ENCODE results near the gene NRG2. TPM values are rescaled to one million over a fixed set of nuclear protein-coding genes. Genes with fewer than 3 reads are reported as not detected.

The NRG2 gene
- total RNA-seq, 4 donors from 2014 or later, result 4.1 to 13.2 (median 7.0) TPM

DNA sequence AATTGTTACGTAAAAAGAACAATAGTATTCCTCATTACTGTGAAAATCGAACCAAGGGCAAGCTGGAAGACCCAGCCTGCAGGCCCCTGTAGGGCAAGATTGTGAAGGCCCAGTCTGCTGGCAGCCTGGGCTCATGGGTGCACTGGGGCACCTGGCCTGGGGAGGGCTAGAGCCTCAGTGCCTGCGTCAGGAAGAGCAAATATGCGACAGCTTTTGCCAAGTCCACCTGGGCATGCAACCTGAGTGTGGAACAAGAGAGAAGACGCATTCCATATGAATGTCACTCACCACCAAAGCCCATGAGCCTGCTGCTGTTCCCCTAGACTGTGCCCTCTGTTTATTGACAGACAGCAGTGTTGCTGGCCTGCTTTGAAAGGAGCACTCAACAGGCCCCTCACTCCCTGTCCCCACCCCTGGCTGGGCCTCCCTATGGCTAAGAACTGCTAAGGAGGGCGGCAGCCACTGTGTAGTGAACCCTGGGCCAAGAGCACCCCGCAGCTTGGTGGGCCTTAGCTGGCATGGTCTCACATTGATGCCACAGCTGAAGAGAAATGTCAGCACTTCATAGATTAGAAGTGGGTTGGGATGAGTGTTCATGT, 219.2 kb downstream of the NRG2 start:
- TF ChIP-seq, protein P1, sequence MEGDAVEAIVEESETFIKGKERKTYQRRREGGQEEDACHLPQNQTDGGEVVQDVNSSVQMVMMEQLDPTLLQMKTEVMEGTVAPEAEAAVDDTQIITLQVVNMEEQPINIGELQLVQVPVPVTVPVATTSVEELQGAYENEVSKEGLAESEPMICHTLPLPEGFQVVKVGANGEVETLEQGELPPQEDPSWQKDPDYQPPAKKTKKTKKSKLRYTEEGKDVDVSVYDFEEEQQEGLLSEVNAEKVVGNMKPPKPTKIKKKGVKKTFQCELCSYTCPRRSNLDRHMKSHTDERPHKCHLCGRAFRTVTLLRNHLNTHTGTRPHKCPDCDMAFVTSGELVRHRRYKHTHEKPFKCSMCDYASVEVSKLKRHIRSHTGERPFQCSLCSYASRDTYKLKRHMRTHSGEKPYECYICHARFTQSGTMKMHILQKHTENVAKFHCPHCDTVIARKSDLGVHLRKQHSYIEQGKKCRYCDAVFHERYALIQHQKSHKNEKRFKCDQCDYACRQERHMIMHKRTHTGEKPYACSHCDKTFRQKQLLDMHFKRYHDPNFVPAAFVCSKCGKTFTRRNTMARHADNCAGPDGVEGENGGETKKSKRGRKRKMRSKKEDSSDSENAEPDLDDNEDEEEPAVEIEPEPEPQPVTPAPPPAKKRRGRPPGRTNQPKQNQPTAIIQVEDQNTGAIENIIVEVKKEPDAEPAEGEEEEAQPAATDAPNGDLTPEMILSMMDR (IDR thresholded peaks at IDR 0.05; ENCODE audit: low read depth), result no peak

DNA sequence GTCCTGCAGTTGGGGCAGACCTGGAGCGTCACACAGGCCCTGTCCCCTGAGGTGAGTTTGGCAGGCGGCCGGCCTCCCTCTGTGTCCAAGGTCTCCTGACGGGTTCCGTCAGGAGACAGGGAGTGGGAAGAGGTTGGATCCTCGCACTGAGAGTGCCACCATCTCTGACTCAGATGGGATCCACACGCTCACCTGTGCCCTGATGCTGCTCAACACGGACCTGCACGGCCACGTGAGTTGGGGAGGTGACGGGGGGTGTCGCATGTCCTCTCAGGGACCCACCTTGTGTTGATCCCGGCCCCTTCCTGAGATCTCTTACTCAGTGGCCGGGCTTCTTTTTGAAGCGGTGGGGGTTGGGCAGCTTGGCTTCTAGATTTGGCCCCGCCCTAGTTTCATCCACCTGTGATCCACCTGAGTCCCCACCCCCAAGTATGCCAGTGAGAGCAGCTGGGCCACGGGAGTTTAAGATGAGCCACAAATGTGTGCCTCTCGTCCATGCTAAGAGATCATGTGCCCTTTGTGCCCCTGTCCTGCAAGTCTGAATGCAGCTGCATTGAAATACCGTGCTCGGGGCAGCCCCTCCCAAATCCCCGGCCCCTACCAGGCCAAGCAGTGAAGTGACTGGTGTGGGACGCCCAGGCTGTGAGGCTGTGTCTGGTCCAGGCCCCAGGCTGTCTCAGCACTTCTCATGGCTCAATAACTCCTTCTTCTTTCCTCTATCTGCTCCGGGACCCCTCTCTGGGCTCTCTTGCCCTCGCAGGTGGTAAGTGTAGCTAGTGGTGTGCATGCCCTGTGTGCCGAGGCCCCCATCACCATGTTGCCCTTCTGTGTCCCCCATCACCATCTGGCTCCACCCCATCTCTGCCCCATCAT, 220.3 kb downstream of the NRG2 start:
- TF ChIP-seq, protein P1 (IDR thresholded peaks at IDR 0.05; ENCODE audit: low read depth), result no peak

DNA sequence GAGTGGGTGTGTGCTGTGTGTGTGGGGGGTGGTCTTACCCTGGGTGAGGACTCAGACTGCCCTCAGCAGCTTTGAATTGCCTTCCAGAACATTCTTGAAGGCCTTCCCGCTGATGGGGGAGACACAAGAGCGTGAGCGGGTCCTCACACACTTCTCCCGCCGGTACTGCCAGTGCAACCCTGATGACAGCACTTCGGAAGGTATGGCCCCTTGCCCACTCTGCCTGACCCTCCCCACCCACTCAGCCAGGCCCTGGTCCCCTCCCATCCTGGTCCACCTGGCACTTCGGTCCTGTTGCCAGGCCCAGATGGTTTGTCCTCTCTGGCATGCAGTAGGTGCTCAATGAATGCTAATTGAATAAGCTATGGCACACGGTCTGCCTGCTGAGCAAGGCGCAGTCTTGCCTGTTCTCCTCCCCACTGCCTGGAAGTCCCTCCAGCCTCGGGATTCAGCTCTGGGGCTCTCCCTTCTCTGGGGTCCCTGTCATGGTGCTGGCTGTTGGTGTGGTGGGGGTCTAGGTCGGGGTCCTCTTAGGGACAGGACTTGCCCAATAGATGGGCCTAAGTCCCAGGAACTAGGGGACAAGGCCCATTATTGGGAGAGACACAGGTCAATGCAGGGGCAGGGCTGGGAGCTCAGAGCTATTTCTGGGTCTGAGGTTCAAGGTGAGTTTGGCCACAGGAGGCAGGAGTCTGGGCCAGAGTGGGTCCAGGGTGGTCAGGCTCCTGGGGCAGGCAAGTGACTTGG, 221.1 kb downstream of the NRG2 start:
- TF ChIP-seq, protein P1 (IDR thresholded peaks at IDR 0.05; ENCODE audit: low read depth), result no peak

DNA sequence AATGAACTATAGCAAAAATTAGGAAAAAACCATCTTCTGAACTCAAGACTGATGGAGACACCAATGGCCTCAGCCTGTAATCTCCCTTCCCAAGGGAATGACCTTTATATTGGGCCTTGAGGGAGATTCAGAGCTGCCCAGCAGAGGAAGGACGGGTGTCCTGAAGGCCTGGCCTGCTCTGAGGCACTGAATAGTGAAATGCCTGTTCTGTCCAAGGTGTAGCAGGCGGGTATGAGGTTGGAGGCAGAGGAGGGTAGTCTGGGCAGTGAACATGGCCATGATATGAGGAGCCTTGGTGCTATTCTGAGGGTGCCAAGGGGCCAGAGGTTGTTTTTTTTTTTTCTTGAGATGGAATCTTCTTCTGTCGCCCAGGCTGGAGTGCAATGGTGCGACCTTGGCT, 222.5 kb downstream of the NRG2 start:
- TF ChIP-seq, protein P1 (IDR thresholded peaks at IDR 0.05; ENCODE audit: low read depth), result no peak

DNA sequence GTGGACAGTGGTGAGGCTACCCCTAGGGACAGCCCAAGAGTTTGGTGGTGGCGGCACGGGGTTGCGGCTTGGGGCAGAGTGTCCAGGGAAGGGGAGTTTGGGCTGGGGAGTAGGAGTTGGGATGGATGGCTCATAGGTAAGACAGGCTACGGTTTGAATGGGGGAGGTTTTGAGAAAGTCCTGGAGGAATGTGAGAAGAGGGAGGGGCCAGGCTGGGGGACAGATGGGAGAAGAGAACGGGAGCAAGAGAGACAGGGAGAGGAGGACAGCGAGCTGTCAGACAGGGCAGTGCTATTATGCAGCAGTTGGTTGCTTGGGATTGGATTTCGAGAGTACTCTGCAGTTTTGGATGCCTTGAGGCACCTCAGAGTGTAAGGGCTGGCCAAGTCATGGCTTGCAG, 223.0 kb downstream of the NRG2 start:
- TF ChIP-seq, protein P1 (IDR thresholded peaks at IDR 0.05; ENCODE audit: low read depth), result no peak

DNA sequence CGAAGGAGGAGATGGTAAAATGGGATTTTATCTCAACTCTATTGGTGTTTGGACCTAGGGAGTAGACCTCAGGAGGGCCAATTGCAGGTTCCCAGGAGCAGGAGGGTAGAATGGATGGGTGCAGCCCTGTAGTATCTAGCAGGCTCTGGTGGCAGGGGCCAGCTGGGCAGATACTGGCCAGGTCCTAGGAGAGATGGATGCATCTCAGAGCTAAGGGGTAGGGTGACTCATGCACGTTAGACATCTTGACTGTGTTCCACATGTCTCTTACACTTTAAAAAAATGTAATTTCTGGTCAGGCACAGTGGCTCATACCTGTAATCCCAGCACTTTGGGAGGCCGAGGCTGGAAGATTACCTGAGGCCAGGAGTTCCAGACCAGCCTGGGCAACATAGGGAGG, 225.1 kb downstream of the NRG2 start:
- TF ChIP-seq, protein P1 (IDR thresholded peaks at IDR 0.05; ENCODE audit: low read depth), result no peak

DNA sequence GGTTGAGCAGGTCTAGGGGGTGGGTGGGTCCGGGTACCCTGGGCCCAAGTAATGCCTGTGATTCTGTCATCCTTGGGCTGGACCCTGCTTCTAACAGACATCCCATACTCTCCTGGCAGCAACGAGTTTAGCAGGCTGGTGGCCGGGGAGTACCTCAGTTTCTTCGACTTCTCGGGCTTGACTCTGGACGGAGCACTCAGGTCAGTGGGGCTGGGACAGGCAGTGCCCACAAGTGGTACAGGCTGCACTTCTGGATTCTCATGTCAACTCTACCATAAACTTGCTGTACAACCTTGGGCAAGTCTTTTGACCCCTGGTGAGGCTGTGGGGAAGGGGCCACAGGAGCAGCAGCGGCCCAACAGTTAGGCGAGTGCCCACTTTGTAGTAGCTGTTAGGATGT, 225.7 kb downstream of the NRG2 start:
- TF ChIP-seq, protein P1 (IDR thresholded peaks at IDR 0.05; ENCODE audit: low read depth), result no peak
